ENCODE measurements around the gene SYNRG.

The SYNRG gene

GRCh38 chr17:37608351-37609169 lies 658 bp downstream of the SYNRG start:
- Histone ChIP-seq H3K9me3 (ENCODE audit: low read length) (no peaks in the 10 kb centered on the region), H3K9me2 (ENCODE audit: low read depth, low read length) (no peaks in the 10 kb centered on the region), H3K4me1 (ENCODE audit: insufficient read depth, low read length, severe bottlenecking) (peaks cover 35% of the 10 kb centered on the region), H4K20me1 (ENCODE audit: insufficient read depth, low read length) (no peaks in the 10 kb centered on the region), H3K36me3 (ENCODE audit: insufficient read depth, low read length) (peaks cover 37% of the 10 kb centered on the region), H3K79me2 (ENCODE audit: insufficient read depth, low read length) (peaks cover 43% of the 10 kb centered on the region), H3K4me3 (ENCODE audit: low read depth, low read length, poor library complexity, severe bottlenecking) (peak overlapping the region; percentile 97), H3F3A (ENCODE audit: insufficient read depth, low read length) (peaks cover 11% of the 10 kb centered on the region; the same call in 1 of the 2 replicates), H3K4me2 (ENCODE audit: low read length) (peak overlapping the region; percentile 83), H2AFZ (ENCODE audit: low read length) (no peak overlapping the region), H3K9ac (ENCODE audit: low read length) (peak overlapping the region; percentile 99), H3K27me3 (ENCODE audit: insufficient read depth, low read length) (no peaks in the 10 kb centered on the region), H3K27ac (ENCODE audit: low read depth, low read length, poor library complexity, severe bottlenecking) (peak overlapping the region; percentile 89)
- no peak for TF ChIP-seq EZH2 (IDR thresholded peaks at IDR 0.05; ENCODE audit: borderline replicate concordance, low read length)
- no peak for TF ChIP-seq CTCF (IDR thresholded peaks at IDR 0.05; ENCODE audit: low read length)

- Histone ChIP-seq H3K79me2 (ENCODE audit: insufficient read depth, low read length) (peaks cover 51% of the 10 kb centered on the region), H3K9ac (ENCODE audit: low read length) (peak overlapping the region; percentile 99), H3K4me3 (ENCODE audit: low read depth, low read length, poor library complexity, severe bottlenecking) (peak overlapping the region; percentile 97), H2AFZ (ENCODE audit: low read length) (no peak overlapping the region), H3K9me3 (ENCODE audit: low read length) (no peaks in the 10 kb centered on the region), H3K27ac (ENCODE audit: low read depth, low read length, poor library complexity, severe bottlenecking) (peak overlapping the region; percentile 89), H3K4me2 (ENCODE audit: low read length) (peak overlapping the region; percentile 83), H3K27me3 (ENCODE audit: insufficient read depth, low read length) (no peaks in the 10 kb centered on the region), H3F3A (ENCODE audit: insufficient read depth, low read length) (0 out of 2 replicates have a peak, but pooled peaks cover 6% of the 10 kb centered on the region), H4K20me1 (ENCODE audit: insufficient read depth, low read length) (no peaks in the 10 kb centered on the region), H3K4me1 (ENCODE audit: insufficient read depth, low read length, severe bottlenecking) (peaks cover 35% of the 10 kb centered on the region), H3K9me2 (ENCODE audit: low read depth, low read length) (no peaks in the 10 kb centered on the region), H3K36me3 (ENCODE audit: insufficient read depth, low read length) (peaks cover 35% of the 10 kb centered on the region)
- TF ChIP-seq EZH2 (IDR thresholded peaks at IDR 0.05; ENCODE audit: borderline replicate concordance, low read length) = no peak
- no peak for TF ChIP-seq CTCF (IDR thresholded peaks at IDR 0.05; ENCODE audit: low read length)
Measured at GRCh38 chr17:37607637-37608331, 1.4 kb downstream of the SYNRG start.

GRCh38 chr17:37605813-37606505 lies 3.3 kb downstream of the SYNRG start:
- Histone ChIP-seq H3K4me1 (ENCODE audit: insufficient read depth, low read length, severe bottlenecking) (peaks cover 35% of the 10 kb centered on the region), H3K27me3 (ENCODE audit: insufficient read depth, low read length) (no peaks in the 10 kb centered on the region), H3K27ac (ENCODE audit: low read depth, low read length, poor library complexity, severe bottlenecking) (peak overlapping the region; percentile 89), H3K4me3 (ENCODE audit: low read depth, low read length, poor library complexity, severe bottlenecking) (peak overlapping the region; percentile 97), H3K79me2 (ENCODE audit: insufficient read depth, low read length) (peaks cover 61% of the 10 kb centered on the region), H3K9ac (ENCODE audit: low read length) (peak overlapping the region; percentile 43), H3F3A (ENCODE audit: insufficient read depth, low read length) (0 out of 2 replicates have a peak, but pooled peaks cover 6% of the 10 kb centered on the region), H3K9me3 (ENCODE audit: low read length) (no peaks in the 10 kb centered on the region), H2AFZ (ENCODE audit: low read length) (no peak overlapping the region), H3K4me2 (ENCODE audit: low read length) (peak overlapping the region; percentile 83), H3K9me2 (ENCODE audit: low read depth, low read length) (no peaks in the 10 kb centered on the region), H4K20me1 (ENCODE audit: insufficient read depth, low read length) (no peaks in the 10 kb centered on the region), H3K36me3 (ENCODE audit: insufficient read depth, low read length) (peaks cover 30% of the 10 kb centered on the region)
- TF ChIP-seq EZH2 (IDR thresholded peaks at IDR 0.05; ENCODE audit: borderline replicate concordance, low read length) = no peak
- no peak for TF ChIP-seq CTCF (IDR thresholded peaks at IDR 0.05; ENCODE audit: low read length)

Data from OCI-LY1 (cell line).